Karpas-422 (cell line): ENCODE measurements around the gene BRF1. TPM values are rescaled to one million over a fixed set of nuclear protein-coding genes. Genes with fewer than 3 reads are reported as not detected.

ENCODE experiments used
- DNase-seq: peaks from one replicate; pipeline ENCODE4 v3.0.0-alpha.2; 2015
- H2AFZ ChIP-seq: fragments of 200-600 bp; sonication (generic); 2 replicates; pipeline ENCODE4 v1.6.1; 2014; ENCODE audit warnings: antibody characterized with exemption, low read length, mixed read lengths
- H3K27ac ChIP-seq: fragments of 200-600 bp; sonication (generic); 2 replicates; pipeline ENCODE4 v1.5.1; 2014; ENCODE audit warnings: mild to moderate bottlenecking, low read length, moderate library complexity
- H3K27me3 ChIP-seq: fragments of 200-600 bp; sonication (generic); 2 replicates; pipeline ENCODE4 v1.6.1; 2014; ENCODE audit warnings: low read length, mixed read lengths
- H3K36me3 ChIP-seq: fragments of 200-600 bp; sonication (generic); 2 replicates; pipeline ENCODE4 v1.6.1; 2014; ENCODE audit warnings: low read length, mixed read lengths; ENCODE audit not compliant: insufficient read depth
- H3K4me1 ChIP-seq: fragments of 200-600 bp; sonication (generic); 2 replicates; pipeline ENCODE4 v1.6.1; 2014; ENCODE audit warnings: mild to moderate bottlenecking, low read length, mixed read lengths
- H3K4me2 ChIP-seq: fragments of 200-600 bp; sonication (generic); 2 replicates; pipeline ENCODE4 v1.6.1; 2014; ENCODE audit warnings: low read length, low read depth, mild to moderate bottlenecking; ENCODE audit not compliant: poor library complexity, severe bottlenecking
- H3K4me3 ChIP-seq: fragments of 200-600 bp; sonication (generic); 2 replicates; pipeline ENCODE4 v1.5.1; 2014; ENCODE audit warnings: mild to moderate bottlenecking, antibody characterized with exemption, low read length, mixed read lengths
- H3K79me2 ChIP-seq: fragments of 200-600 bp; sonication (generic); 2 replicates; pipeline ENCODE4 v1.6.1; 2014; ENCODE audit warnings: mild to moderate bottlenecking, low read length, mixed read lengths
- H3K9ac ChIP-seq: fragments of 200-600 bp; sonication (generic); 2 replicates; pipeline ENCODE4 v1.6.0; 2014; ENCODE audit warnings: low read length
- H3K9me2 ChIP-seq: fragments of 200-600 bp; sonication (generic), shearing (Covaris generic); replicated peaks from 2 replicates; pipeline ENCODE4 v1.6.0; 2014; ENCODE audit warnings: mild to moderate bottlenecking, low read length, moderate library complexity; ENCODE audit not compliant: insufficient read depth
- H3K9me3 ChIP-seq: fragments of 300-700, 200-600 bp; sonication (generic); 2 replicates; pipeline ENCODE4 v1.6.1; 2014; ENCODE audit warnings: low read length, mixed read lengths
- H4K20me1 ChIP-seq: fragments of 200-600 bp; sonication (generic); 2 replicates; pipeline ENCODE4 v1.6.1; 2014; ENCODE audit warnings: mild to moderate bottlenecking, antibody characterized with exemption, low read length, low read depth; ENCODE audit not compliant: insufficient read depth
- total RNA-seq: library from RNA; depleted of rRNA; stranded (reverse); fragments of >200 nt; shearing (Covaris generic); gene quantifications from 2 replicates; pipeline ENCODE4 v1.2.3, GENCODE V29; 2014; ENCODE audit warnings: low replicate concordance

Gene BRF1
- total RNA-seq, 1 experiment from 2014 or later, result 19.0 TPM

DNA sequence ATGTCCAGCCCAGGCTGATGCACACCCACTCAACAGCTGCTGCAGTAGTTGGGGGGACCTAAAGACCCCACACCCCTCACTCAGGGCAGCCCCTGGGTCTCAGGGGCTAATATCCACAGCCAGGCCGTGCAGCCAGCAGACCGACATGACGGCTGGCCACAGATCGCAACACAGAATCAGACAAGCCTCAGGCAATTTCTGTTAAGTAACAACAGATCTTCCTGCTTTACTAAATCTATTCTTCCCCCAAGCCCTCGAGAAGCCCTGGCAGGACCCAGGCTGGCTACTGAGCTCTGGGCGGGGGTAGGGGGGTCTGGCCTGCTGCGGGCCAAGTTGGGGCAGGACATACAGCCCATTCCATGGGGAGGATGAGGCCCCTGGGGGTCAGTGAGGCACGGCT, 91.7 kb downstream of the BRF1 start:
- Histone ChIP-seq H3K4me3 (no peak overlapping the region), H3K9me2 (no peaks in the 10 kb centered on the region), H4K20me1 (peaks cover 19% of the 10 kb centered on the region; the same call in 1 of the 2 replicates), H3K9ac (no peak overlapping the region), H3K79me2 (no peaks in the 10 kb centered on the region), H3K4me2 (no peak overlapping the region), H2AFZ (no peak overlapping the region), H3K36me3 (no peaks in the 10 kb centered on the region), H3K27me3 (no peaks in the 10 kb centered on the region), H3K4me1 (no peaks in the 10 kb centered on the region), H3K27ac (no peak overlapping the region), H3K9me3 (no peaks in the 10 kb centered on the region)
- DNase-seq, result no peak

- H3K27me3 ChIP-seq, result no peaks in the 10 kb centered on the region
- no peak for DNase-seq
- no peak overlapping the region for H2AFZ ChIP-seq
- H3K4me1 ChIP-seq, result no peaks in the 10 kb centered on the region
- no peak overlapping the region for H3K4me2 ChIP-seq
- no peak overlapping the region for H3K9ac ChIP-seq
- H3K27ac ChIP-seq, result no peak overlapping the region
- H3K79me2 ChIP-seq, result no peaks in the 10 kb centered on the region
- peaks cover 23% of the 10 kb centered on the region; the same call in 1 of the 2 replicates for H4K20me1 ChIP-seq
- H3K36me3 ChIP-seq, result no peaks in the 10 kb centered on the region
- no peak overlapping the region for H3K4me3 ChIP-seq
- no peaks in the 10 kb centered on the region for H3K9me2 ChIP-seq
- no peaks in the 10 kb centered on the region for H3K9me3 ChIP-seq
These were observed 92.1 kb downstream of the BRF1 start for GRCh38 chr14:105208738-105209075.

DNA sequence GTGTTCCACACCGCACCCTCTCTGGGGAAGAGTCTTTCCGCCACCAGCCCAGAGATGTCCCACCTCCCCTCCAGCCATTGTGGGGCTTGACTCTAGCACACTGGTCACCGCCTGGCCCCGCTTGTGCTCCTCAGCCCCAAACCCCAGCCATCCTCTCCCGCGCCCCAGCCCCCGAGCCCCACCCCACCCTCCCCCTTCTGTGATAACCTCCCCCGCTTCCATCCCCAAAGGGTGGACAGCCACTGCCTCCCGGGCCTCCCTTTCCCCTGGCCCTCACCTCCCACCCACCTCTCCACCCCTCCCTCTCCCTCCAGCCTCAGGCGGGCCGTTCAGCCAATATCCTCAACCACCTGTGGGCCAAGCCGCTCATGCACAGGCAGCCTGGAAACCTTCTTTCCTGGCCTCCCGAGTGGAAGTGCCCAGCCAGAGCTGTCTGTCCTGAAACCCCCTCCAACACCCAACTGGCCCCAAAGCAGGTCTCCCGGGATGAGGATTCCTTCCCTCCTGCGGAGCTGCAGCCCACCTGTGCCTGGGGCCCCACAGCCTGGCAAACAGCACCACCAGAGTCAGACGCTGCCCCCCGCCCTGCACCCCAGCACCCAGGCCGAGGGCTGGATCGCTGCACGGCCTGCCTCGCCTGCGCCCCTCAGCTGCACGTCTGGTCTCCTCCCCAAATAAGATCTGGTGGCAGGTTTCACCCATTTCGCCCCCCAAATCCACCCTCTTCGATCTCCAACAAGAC, 92.6 kb downstream of the BRF1 start:
- Histone ChIP-seq H3K9ac (no peak overlapping the region), H2AFZ (no peak overlapping the region), H3K79me2 (no peaks in the 10 kb centered on the region), H3K36me3 (no peaks in the 10 kb centered on the region), H3K4me2 (no peak overlapping the region), H3K27ac (no peak overlapping the region), H3K27me3 (no peaks in the 10 kb centered on the region), H3K4me1 (no peaks in the 10 kb centered on the region), H3K4me3 (no peak overlapping the region), H4K20me1 (peaks cover 24% of the 10 kb centered on the region; the same call in 1 of the 2 replicates), H3K9me2 (no peaks in the 10 kb centered on the region), H3K9me3 (no peaks in the 10 kb centered on the region)
- no peak for DNase-seq

DNA sequence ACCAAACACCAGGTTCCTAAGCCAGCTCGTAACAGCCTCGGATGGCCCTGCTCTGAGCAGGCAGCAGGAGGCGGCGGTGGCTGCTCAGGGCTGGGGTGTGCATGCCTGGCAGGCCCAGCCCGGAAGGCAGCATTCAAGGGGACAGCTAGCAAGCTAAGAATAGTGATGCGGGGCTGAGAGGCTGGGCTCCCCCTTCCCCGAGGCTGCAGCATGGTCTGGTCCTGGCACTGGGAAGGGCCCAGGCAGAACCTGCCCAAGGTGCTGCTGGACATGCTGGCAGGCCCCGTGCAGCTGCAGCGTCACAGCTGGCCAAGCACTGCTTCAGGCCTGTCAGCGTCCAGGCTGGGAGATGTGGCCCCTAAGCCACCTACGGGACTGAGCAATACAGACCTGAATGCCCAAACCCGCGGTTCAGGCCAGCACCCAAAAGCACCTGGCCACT, 93.3 kb downstream of the BRF1 start:
- no peaks in the 10 kb centered on the region for H3K4me1 ChIP-seq
- H3K9ac ChIP-seq, result no peak overlapping the region
- peak; percentile 68 for DNase-seq
- H3K36me3 ChIP-seq, result no peaks in the 10 kb centered on the region
- H4K20me1 ChIP-seq, result peaks cover 28% of the 10 kb centered on the region; the same call in 1 of the 2 replicates
- no peak overlapping the region for H3K4me2 ChIP-seq
- no peak overlapping the region for H3K4me3 ChIP-seq
- no peak overlapping the region for H3K27ac ChIP-seq
- H2AFZ ChIP-seq, result no peak overlapping the region
- H3K9me2 ChIP-seq, result no peaks in the 10 kb centered on the region
- no peaks in the 10 kb centered on the region for H3K79me2 ChIP-seq
- no peaks in the 10 kb centered on the region for H3K27me3 ChIP-seq
- H3K9me3 ChIP-seq, result no peaks in the 10 kb centered on the region

- peaks cover 30% of the 10 kb centered on the region; the same call in 1 of the 2 replicates for H4K20me1 ChIP-seq
- H3K9me3 ChIP-seq, result no peaks in the 10 kb centered on the region
- no peak overlapping the region for H3K4me2 ChIP-seq
- no peak overlapping the region for H3K4me3 ChIP-seq
- DNase-seq, result no peak
- no peaks in the 10 kb centered on the region for H3K27me3 ChIP-seq
- no peak overlapping the region for H3K9ac ChIP-seq
- H3K9me2 ChIP-seq, result no peaks in the 10 kb centered on the region
- H3K27ac ChIP-seq, result no peak overlapping the region
- H3K79me2 ChIP-seq, result no peaks in the 10 kb centered on the region
- H3K36me3 ChIP-seq, result no peaks in the 10 kb centered on the region
- no peak overlapping the region for H2AFZ ChIP-seq
- no peaks in the 10 kb centered on the region for H3K4me1 ChIP-seq
These were observed 93.9 kb downstream of the BRF1 start for GRCh38 chr14:105206873-105207272.

GRCh38 chr14:105205673-105206208, 95.1 kb downstream of the BRF1 start:
- no peak for DNase-seq
- Histone ChIP-seq H3K9me3 (no peaks in the 10 kb centered on the region), H3K4me1 (no peaks in the 10 kb centered on the region), H3K4me2 (no peak overlapping the region), H3K27me3 (no peaks in the 10 kb centered on the region), H3K9ac (no peak overlapping the region), H3K27ac (no peak overlapping the region), H3K79me2 (no peaks in the 10 kb centered on the region), H3K4me3 (no peak overlapping the region), H3K36me3 (no peaks in the 10 kb centered on the region), H4K20me1 (peaks cover 30% of the 10 kb centered on the region; the same call in 1 of the 2 replicates), H3K9me2 (no peaks in the 10 kb centered on the region), H2AFZ (no peak overlapping the region)

DNA sequence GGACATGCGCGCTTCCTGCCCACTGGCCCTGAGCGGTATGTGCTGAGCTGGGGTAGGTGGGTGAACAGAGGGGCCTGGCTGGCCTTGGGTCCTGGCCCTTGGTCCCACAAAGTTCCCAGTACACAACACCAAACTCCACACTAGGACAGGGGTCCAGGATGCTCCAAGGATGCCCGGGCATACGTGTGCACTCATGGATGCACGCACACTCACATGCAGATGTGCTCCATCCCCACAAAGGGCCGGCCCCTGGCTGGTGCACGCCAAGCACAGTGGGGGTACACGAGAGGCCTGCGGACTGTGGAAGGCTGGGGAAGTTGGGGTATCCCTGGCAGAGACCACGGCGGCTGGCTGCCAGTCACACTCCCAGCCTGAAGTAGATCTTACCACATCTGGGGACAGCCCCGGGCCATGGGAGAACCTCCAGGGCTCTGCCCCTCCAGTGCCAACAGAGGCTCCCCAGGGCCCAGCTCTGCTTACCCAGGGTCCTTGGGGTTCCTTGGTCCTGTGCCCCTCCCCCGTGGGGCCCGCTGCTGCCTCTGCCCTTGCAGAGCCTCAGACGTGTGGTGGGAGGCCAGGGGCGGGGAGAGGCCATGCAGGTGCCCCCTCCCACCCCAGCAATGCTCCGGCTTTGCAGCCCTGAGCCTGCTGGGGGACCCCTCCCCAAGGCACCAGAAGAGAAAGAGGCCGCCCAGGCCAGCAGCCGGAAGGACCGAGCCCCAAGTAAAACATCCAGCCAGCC, 95.7 kb downstream of the BRF1 start:
- Histone ChIP-seq H3K36me3 (no peaks in the 10 kb centered on the region), H4K20me1 (peaks cover 30% of the 10 kb centered on the region; the same call in 1 of the 2 replicates), H3K4me1 (no peaks in the 10 kb centered on the region), H3K27ac (no peak overlapping the region), H3K9me3 (no peaks in the 10 kb centered on the region), H2AFZ (no peak overlapping the region), H3K9me2 (no peaks in the 10 kb centered on the region), H3K9ac (no peak overlapping the region), H3K4me2 (no peak overlapping the region), H3K27me3 (no peaks in the 10 kb centered on the region), H3K79me2 (no peaks in the 10 kb centered on the region), H3K4me3 (no peak overlapping the region)
- DNase-seq, result no peak

- Histone ChIP-seq H3K4me2 (no peak overlapping the region), H3K27me3 (no peaks in the 10 kb centered on the region), H3K9me3 (no peaks in the 10 kb centered on the region), H3K9ac (no peak overlapping the region), H3K9me2 (no peaks in the 10 kb centered on the region), H4K20me1 (peaks cover 26% of the 10 kb centered on the region; the same call in 1 of the 2 replicates), H2AFZ (no peak overlapping the region), H3K79me2 (no peaks in the 10 kb centered on the region), H3K4me3 (no peak overlapping the region), H3K27ac (no peak overlapping the region), H3K36me3 (no peaks in the 10 kb centered on the region), H3K4me1 (no peaks in the 10 kb centered on the region)
- DNase-seq, result no peak
These were observed 96.4 kb downstream of the BRF1 start for GRCh38 chr14:105204206-105204930.
